BE2C (cell line): ENCODE data around the gene ZNF32.

Source experiments
- DNase-seq: peaks from one replicate; pipeline ENCODE4 v3.0.0-alpha.2; 2020
- H3K27me3 ChIP-seq: fragments of 250-450 bp; sonication (Bioruptor Pico); 2 replicates; pipeline ENCODE4 v1.5.1; 2020; ENCODE audit warnings: mild to moderate bottlenecking
- H3K36me3 ChIP-seq: fragments of 250-450 bp; sonication (Bioruptor Pico); 2 replicates; pipeline ENCODE4 v1.5.1; 2020; ENCODE audit warnings: mild to moderate bottlenecking
- H3K4me1 ChIP-seq: fragments of 250-450 bp; sonication (Bioruptor Pico); 2 replicates; pipeline ENCODE4 v1.5.1; 2020
- H3K4me3 ChIP-seq: 2 replicates; pipeline ENCODE4 v1.5.1; 2011; ENCODE audit warnings: low read depth, low read length
- H3K9me3 ChIP-seq: fragments of 250-450 bp; sonication (Bioruptor Pico); 2 replicates; pipeline ENCODE4 v1.5.1; 2020
- CTCF ChIP-seq: IDR thresholded peaks from 2 replicates; pipeline ENCODE4 v1.5.1; 2012; ENCODE audit warnings: mild to moderate bottlenecking, low read depth, low read length

ZNF32 gene

GRCh38 chr10:43693602-43694001 lies 44.9 kb upstream of the ZNF32 start:
- Histone ChIP-seq H3K36me3 (no peaks in the 10 kb centered on the region), H3K4me3 (no peak overlapping the region), H3K27me3 (no peaks in the 10 kb centered on the region), H3K4me1 (no peaks in the 10 kb centered on the region), H3K9me3 (no peaks in the 10 kb centered on the region)
- no peak for TF ChIP-seq CTCF
- no peak for DNase-seq

GRCh38 chr10:43692051-43692825 lies 43.6 kb upstream of the ZNF32 start:
- H3K9me3 ChIP-seq: no peaks in the 10 kb centered on the region
- no peaks in the 10 kb centered on the region for H3K4me1 ChIP-seq
- no peak for TF ChIP-seq CTCF
- DNase-seq: no peak
- H3K4me3 ChIP-seq: no peak overlapping the region
- no peaks in the 10 kb centered on the region for H3K27me3 ChIP-seq
- H3K36me3 ChIP-seq: no peaks in the 10 kb centered on the region

- Histone ChIP-seq H3K36me3 (no peaks in the 10 kb centered on the region), H3K27me3 (no peaks in the 10 kb centered on the region), H3K4me3 (no peak overlapping the region), H3K4me1 (no peaks in the 10 kb centered on the region), H3K9me3 (no peaks in the 10 kb centered on the region)
- TF ChIP-seq CTCF: no peak
- no peak for DNase-seq
Observed at GRCh38 chr10:43691485-43691884, 42.8 kb upstream of the ZNF32 start.

GRCh38 chr10:43689955-43690771 lies 41.5 kb upstream of the ZNF32 start:
- Histone ChIP-seq H3K27me3 (no peaks in the 10 kb centered on the region), H3K36me3 (no peaks in the 10 kb centered on the region), H3K9me3 (no peaks in the 10 kb centered on the region), H3K4me1 (no peaks in the 10 kb centered on the region), H3K4me3 (peak overlapping the region; percentile 57)
- peak; percentile 86 for DNase-seq
- TF ChIP-seq CTCF: peak; percentile 72

DNA sequence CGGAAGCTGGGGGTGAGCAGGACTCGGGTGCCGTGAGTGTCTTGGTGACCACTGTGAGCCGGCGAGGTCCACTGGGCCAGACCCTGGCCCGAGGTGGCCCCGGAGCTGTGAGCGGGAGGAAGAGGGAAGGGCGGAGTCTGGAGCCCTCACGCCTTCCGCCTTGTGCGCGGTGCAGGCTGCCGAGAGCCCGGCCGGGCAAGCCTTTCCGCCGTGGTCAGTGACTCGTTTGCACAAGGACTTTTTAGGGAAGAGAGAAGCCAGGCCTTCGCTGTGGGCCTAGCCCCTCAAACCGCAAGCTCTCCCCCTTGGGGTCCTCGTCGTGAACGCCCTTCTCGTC lies 40.9 kb upstream of the ZNF32 start:
- no peaks in the 10 kb centered on the region for H3K27me3 ChIP-seq
- peak overlapping the region; percentile 57 for H3K4me3 ChIP-seq

More for the DNA sequence above, 40.9 kb upstream of the ZNF32 start:
- no peaks in the 10 kb centered on the region for H3K36me3 ChIP-seq
- no peaks in the 10 kb centered on the region for H3K9me3 ChIP-seq
- peak; percentile 31 for DNase-seq
- no peaks in the 10 kb centered on the region for H3K4me1 ChIP-seq
- TF ChIP-seq CTCF: no peak
